Chondrocyte (in vitro differentiated cells): ENCODE measurements around the gene YTHDC1. TPM values are rescaled to one million over a fixed set of nuclear protein-coding genes. Genes with fewer than 3 reads are reported as not detected.
A peak's percentile ranks its signal among the peaks of the same experiment; 100 is the strongest.

ENCODE experiments used
- DNase-seq: peaks from one replicate; pipeline ENCODE4 v3.0.0; 2021; ENCODE audit warnings: mixed read lengths, low spot score
- H3K27ac Mint-ChIP-seq: one replicate; pipeline ENCODE4 v1.8.0; 2021; ENCODE audit warnings: mild to moderate bottlenecking, moderate library complexity, mixed read lengths; ENCODE audit not compliant: unreplicated experiment
- H3K27me3 Mint-ChIP-seq: 2 replicates; pipeline ENCODE4 v1.8.0; 2021; ENCODE audit warnings: low read depth, mixed read lengths
- H3K36me3 Mint-ChIP-seq: 2 replicates; pipeline ENCODE4 v1.8.0; 2021; ENCODE audit warnings: low read depth, mixed read lengths
- H3K4me1 Mint-ChIP-seq: 2 replicates; pipeline ENCODE4 v1.8.0; 2021; ENCODE audit warnings: low read depth, mild to moderate bottlenecking, mixed read lengths
- H3K4me3 Mint-ChIP-seq: one replicate; pipeline ENCODE4 v1.8.0; 2021; ENCODE audit warnings: mild to moderate bottlenecking, moderate library complexity, mixed read lengths; ENCODE audit not compliant: unreplicated experiment
- H3K9me3 Mint-ChIP-seq: 2 replicates; pipeline ENCODE4 v1.8.0; 2021; ENCODE audit warnings: low read depth, mixed read lengths
- total RNA-seq: library from RNA; stranded (reverse); gene quantifications from 3 replicates; pipeline ENCODE4 v1.2.1, GENCODE V29; 2021
- TF ChIP-seq, protein P1 (sequence below): fragments of 200-600 bp; sonication (generic); IDR thresholded peaks from 2 replicates; pipeline ENCODE4 v1.5.0; 2021; ENCODE audit warnings: antibody characterized with exemption, mild to moderate bottlenecking, moderate library complexity

Gene YTHDC1
- total RNA-seq, 1 donor from 2014 or later: 54.1 TPM

DNA sequence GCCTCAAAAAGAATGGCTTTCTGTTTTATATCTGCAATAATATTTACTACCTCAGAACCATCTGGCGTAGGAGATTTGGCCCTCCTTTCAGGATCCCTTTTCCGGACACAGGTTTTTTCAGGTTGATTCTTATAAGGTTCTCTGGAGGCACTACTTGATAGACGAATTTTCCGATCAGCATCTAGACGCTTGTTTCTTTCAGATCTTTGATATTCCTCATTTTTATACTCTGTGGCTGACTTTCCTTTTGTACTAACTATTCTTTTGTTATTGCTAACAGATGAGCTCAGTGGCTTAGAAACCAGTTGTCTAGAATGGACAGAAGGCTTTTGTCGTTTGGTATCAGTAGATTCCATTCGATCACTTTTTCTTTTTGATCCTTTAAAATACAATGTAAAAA, 12.4 kb downstream of the YTHDC1 start:
- no peak for DNase-seq
- TF ChIP-seq, protein P1, sequence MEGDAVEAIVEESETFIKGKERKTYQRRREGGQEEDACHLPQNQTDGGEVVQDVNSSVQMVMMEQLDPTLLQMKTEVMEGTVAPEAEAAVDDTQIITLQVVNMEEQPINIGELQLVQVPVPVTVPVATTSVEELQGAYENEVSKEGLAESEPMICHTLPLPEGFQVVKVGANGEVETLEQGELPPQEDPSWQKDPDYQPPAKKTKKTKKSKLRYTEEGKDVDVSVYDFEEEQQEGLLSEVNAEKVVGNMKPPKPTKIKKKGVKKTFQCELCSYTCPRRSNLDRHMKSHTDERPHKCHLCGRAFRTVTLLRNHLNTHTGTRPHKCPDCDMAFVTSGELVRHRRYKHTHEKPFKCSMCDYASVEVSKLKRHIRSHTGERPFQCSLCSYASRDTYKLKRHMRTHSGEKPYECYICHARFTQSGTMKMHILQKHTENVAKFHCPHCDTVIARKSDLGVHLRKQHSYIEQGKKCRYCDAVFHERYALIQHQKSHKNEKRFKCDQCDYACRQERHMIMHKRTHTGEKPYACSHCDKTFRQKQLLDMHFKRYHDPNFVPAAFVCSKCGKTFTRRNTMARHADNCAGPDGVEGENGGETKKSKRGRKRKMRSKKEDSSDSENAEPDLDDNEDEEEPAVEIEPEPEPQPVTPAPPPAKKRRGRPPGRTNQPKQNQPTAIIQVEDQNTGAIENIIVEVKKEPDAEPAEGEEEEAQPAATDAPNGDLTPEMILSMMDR: no peak
- peaks cover 15% of the 10 kb centered on the region for H3K36me3 Mint-ChIP-seq
- H3K4me3 Mint-ChIP-seq: no peak overlapping the region
- peaks cover 46% of the 10 kb centered on the region for H3K4me1 Mint-ChIP-seq
- peak overlapping the region; percentile 55 for H3K27ac Mint-ChIP-seq
- no peaks in the 10 kb centered on the region for H3K9me3 Mint-ChIP-seq
- H3K27me3 Mint-ChIP-seq: no peaks in the 10 kb centered on the region

DNA sequence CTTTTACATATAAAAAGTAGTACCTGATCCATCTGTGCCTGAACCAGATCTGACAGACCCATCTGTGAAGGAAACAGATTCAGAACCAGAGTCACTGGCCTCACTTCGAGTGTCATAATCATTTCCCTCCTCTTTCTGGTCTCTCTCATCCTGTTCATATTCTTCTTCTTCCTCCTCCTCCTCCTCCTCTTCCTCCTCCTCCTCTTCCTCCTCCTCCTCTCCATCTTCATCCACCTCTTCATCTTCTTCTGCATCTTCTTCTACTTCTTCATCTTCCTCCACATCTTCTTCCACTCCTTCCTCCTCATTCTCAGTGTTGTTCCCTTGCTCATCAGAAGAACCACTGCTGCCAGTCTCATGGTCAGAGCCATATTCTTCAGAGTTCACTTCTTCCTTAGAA, 12.9 kb downstream of the YTHDC1 start:
- Mint-ChIP-seq H3K4me1 (peaks cover 44% of the 10 kb centered on the region), H3K36me3 (peaks cover 19% of the 10 kb centered on the region), H3K4me3 (no peak overlapping the region), H3K27ac (no peak overlapping the region), H3K9me3 (no peaks in the 10 kb centered on the region), H3K27me3 (no peaks in the 10 kb centered on the region)
- TF ChIP-seq, protein P1: no peak
- no peak for DNase-seq

DNA sequence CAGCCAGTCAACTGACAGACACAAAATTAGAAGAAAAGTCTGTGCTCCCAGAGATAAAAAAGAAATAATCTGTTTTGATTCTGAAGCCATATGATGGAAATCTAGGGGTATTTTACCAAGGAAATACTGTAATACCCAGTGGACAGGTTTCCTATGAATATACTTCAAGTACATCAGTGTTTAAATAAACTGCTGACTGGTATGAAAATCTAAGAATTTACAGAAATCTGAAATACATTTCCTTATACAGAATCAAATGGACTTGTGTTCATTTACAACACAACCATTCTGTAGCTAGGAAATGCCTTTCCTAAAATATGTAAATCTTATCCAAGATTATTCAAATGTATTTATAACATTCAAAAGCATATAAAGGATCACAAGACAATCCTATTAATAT, 13.4 kb downstream of the YTHDC1 start:
- Mint-ChIP-seq H3K27me3 (no peaks in the 10 kb centered on the region), H3K36me3 (peaks cover 21% of the 10 kb centered on the region), H3K27ac (no peak overlapping the region), H3K4me1 (peaks cover 40% of the 10 kb centered on the region), H3K4me3 (no peak overlapping the region), H3K9me3 (no peaks in the 10 kb centered on the region)
- TF ChIP-seq, protein P1: no peak
- DNase-seq: no peak

DNA sequence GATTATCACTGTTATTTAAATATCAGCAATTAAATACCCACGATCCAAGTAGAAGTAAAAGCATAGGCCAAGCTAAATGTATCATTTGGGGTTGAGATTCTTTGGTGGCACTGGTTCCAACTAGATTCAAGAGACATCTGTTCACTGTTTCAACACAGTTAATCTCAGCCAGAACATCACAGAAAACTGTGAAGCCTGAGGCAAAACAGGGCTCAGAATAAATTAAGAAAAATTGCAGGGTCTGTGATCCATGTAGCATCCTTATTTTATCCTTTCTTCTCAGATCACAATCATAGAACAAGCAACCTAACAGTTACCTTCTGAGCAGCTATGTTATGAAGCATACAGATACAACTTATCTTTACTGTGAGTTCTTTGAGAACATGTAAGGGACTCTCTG, 23.7 kb downstream of the YTHDC1 start:
- Mint-ChIP-seq H3K27me3 (no peaks in the 10 kb centered on the region), H3K9me3 (no peaks in the 10 kb centered on the region), H3K36me3 (peaks cover 27% of the 10 kb centered on the region), H3K4me3 (no peak overlapping the region), H3K4me1 (no peaks in the 10 kb centered on the region), H3K27ac (no peak overlapping the region)
- no peak for DNase-seq
- TF ChIP-seq, protein P1: no peak

DNA sequence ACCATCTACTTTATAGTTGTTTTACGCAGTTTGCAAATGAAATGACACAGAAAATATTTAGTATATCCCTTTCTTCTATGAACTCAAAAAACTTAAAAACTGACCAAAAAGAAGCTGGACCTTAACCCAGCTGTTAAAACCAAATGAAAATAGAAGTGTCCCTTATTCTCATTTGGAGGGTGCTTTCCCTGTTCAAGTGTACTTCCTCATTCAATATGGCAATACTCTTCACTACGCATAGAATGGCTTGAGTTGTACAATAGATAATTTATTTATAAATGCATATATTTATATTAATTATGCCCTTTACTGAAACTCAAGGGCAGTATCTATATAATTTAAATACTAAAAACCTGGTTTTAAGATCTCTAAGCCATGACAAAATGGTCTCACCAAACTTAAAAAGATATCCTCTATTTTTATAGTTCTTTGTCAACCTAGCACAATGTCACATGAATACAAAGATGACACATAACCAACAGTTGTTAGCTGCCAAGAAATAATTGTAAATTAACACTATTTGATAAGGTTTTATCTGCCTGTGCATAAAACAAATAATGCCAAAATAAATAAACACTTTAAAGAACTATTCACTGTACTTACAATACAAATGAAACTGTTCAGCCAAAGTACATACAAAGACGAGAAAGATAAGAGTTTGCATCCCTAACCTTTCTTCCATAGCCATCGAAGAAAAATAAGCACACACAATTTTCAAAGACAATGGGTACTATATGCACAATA, 25.2 kb downstream of the YTHDC1 start:
- Mint-ChIP-seq H3K27me3 (no peaks in the 10 kb centered on the region), H3K4me1 (no peaks in the 10 kb centered on the region), H3K36me3 (peaks cover 24% of the 10 kb centered on the region), H3K9me3 (no peaks in the 10 kb centered on the region), H3K27ac (no peak overlapping the region), H3K4me3 (no peak overlapping the region)
- no peak for DNase-seq
- TF ChIP-seq, protein P1: no peak
